ENCODE measurements around the gene TAOK1. TPM values are rescaled to one million over a fixed set of nuclear protein-coding genes. Genes with fewer than 3 reads are reported as not detected.

TAOK1 gene
- polyA plus RNA-seq, 12 donors, result 31.2 to 40.7 (median 35.1) TPM; not detected in 1

DNA sequence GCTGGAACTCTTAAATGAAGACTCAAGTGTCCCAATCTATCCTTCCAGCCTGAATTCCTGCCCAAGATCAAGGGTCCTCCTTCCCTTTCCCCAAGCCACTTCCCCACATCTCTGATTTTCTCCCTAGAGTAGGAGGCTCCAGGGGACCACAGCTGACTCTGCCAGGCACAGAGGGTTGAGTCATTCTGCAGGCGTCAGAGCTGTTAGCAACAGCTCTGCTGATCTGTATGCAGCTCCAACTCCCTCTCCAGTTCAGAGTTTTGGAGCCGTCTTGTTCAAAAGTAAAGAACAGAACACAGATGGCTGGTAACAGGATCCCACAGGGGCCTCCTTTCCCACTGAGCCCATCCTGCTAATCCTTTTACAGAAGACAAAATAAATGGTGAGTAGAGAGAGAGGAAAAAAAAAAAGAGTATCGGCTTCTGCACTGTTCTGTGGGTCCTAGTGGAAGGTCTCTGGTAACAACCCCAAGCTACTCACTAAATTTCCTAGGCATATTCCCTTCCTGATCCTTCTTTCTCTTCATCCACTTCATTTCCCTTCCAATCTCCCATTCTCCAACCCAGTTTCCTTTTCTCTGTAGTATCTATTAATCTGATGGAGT is 13.4 kb upstream of the TAOK1 start:
- peak; percentile 17 for DNase-seq

DNA sequence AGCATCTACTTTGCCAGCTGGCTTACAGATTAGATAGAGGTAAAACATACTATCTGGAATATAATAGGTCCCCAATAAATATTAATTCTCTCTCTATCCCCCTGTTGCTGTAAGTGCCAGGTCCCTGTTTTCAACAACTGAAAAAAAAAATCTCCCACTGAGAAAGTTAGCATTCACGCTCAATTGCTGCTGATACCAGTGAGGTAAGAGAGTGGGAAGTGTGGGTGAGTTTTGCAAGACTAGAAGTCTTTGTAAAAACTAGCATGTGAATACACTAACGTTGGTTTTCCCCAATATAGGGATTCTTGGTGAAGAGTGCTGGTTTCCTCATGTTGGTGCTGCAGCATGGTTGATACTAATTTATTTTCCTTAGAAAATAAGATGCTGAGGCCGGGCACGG is 11.7 kb upstream of the TAOK1 start:
- DNase-seq, result no peak

DNA sequence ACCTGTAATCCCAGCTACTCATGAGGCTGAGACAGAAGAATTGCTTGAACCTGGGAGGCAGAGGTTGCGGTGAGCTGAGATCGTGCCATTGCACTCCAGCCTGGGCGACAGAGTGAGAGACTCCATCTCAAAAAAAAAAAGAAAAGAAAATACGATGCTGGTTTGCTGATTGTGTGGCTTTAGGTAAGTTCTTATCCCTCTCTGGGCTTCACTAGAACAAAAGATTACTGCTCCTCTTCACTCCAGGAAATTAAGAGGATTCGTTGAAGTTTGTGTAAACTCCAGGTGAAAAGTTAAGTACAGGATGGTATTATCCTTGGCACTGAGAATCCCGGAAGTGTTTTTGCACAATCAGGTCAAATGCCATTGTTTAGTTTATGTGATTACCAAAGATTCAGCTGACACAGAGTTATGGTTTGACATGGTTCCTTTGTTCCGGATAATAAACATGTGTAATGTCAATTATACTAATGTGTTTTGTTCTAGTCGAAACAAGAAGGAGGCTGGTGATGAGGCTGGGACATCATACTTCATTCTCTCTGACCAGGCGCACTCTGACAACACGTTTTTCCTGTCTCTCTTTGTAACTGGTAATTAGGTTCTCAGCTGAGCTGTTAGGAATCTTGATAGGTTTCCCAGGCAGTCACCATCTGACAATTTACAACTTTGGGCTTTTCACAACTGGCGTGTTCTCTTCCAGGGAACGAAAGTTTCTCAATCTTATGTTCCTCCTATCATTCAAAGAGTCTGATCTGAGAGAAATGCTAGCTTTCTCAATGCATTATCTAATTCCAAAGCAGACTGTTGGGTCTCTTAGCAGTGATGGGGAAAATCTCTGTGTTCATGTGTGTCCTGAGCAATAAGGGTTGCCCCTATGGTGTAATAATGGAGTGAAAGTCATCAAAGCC is 10.8 kb upstream of the TAOK1 start:
- no peak for DNase-seq

DNA sequence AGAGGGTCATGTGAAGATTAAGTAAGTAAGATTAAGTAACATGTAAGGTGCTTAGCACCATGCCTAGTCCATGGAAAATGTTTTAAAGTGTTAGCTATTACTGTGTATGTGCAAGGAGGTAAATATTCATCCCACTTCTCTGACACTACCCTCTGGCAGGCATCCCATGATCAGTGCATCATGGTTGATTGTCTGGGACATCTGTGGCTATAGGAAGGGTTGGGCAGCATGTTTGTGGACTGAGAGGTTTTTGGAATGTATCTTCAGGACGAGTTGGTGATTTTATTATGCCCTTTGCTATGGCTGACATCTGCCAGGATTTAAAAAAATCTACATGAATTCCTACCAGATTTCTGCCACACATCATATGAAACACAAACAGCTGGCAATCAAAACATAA is 6.5 kb upstream of the TAOK1 start:
- no peak for DNase-seq

DNA sequence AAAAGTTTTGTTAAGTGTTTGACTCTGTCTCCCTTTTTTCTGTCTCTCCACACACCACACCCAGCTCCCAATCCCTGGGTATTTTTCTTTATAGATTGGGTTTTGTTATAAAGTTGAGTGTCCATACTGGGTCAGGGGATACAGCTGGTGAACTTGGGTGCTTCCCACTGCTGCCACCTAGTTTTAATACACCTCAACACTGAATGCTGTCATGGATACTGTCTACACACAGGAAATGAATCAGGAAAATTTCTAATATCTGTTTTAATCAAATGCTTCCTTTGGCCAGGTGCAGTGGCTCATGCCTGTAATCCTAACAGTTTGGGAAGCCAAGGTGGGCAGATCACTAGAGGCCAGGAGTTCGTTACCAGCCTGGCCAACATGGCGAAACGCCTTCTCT is 5.3 kb upstream of the TAOK1 start:
- DNase-seq, result no peak

DNA sequence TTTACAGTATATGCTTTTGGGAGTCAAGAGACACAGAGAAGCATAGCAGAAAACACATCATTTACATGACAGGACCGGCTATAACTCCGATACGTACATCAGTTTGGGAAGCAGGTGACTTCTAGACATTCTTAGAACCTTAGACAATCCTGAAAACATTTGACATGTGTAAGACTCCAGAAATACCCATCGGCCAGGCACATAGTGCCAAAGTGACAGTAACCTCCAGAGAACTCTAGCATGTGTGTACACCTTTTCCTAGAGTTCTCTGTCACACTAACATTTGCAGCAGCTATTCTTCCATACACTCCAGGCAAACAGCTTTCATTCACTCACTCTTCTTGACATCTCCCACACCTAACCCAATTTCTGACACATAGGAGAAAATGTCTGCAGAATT is 3.4 kb upstream of the TAOK1 start:
- no peak for DNase-seq

DNA sequence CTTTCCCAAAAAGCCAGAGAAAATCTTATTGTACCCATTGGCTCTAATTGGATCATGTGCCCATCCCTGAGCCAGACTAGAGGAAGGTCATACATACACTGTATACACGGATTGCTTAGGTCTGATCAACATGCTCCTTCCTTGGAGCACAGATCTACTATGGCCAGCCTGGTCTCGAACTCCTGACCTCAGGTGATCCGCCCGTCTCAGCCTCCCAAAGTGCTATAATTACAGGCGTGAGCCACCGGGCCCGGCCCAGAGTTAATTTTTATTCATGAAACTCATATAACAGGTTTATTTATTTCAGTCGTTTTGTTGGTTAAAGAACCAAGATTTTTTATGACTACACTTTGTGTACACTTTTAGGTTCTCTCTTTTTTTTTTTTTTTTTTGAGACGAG is 1.2 kb upstream of the TAOK1 start:
- DNase-seq, result no peak

DNA sequence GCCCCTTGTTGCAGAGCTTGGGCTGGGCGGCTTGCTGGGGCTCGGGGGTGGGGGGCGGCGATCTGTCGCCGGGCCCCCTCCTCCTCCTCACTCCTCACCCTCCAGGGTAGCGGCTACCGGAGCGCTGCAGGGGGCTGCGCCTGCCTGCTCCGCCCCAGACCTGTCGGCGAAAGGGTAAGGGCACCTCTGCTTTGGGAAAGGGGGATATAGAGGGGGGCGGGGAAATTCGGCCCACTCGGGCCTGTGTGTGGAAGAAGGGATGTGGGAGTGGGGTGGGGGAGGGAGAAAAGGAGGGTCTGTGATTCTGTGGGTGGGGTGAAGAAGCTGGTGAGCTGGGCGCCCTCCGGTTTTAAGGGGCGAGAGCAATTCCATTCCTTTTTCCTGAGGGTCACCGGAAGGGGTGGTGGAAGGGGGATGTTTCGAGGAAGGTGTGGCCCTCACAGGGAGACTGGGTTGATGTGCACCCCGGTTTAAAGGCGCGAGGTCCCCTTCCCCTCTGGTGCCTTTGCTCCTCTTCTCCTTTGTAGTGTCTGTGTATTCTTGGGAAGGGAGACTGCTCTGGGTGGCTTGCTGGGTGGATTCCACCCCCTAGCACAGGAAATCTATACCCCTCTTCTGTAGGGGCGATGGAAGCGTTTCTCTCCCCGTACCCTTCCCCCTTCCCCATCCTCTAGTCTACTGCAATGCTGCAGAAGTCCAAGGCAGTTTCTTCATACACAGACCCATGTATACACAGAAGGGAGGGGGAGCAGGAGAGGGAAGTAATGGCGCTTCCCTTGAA is 878 bp downstream of the TAOK1 start:
- peak; percentile 24 for DNase-seq

DNA sequence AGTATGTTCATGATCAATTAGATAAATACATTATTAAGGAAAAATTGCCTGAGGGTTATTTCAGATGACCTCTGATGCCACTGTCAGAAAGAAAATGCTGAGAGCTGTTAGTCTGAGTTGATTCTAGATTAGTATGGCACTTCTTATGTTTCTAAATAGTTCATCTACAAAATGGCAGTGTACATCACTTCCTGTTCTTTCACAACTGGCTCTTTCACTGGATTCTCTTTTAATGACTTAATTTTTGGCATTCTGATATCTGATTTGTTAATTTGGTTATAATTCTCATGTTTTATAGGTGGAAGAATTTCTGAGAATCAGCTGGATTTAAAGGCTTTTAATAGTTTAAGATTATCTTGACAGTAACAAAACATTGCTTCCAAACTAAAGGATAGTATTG is 3.3 kb downstream of the TAOK1 start:
- no peak for DNase-seq

DNA sequence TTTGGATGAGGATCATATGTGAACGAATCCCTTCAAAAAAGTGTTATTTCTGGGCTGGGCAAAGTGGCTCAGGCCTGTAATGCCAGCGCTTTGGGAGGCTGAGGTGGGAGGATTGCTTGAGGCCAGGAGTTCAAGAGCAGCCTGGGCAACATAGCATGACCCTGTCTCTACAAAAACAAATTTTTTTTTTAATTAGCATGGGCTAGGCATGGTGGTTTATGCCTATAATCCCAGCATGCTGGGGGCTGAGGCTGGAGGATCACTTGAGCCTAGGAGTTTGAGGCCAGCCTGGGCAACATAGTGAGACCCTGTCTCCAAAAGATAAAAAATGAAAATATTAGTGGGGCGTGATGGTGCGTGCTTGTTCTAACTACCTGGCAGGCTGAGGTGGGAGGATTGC is 4.6 kb downstream of the TAOK1 start:
- DNase-seq, result no peak

DNA sequence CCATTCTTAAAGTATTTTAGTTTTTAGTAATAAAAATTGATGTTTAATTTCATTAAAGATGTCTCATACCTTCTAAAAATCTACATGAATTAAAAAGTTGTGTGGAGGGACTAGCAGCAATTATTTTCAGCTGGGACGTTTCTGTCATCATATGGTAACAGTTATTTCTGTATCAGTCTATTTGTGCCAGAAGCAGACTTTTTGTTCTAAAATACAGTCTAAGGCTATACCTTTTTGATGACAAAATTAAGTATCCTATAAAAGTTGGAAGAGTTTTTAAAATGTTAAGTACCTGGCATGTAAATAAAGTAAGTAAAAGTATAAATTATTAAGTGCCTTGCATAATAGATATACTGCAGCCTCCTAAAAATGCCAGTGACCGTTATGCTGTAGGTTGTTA is 5.9 kb downstream of the TAOK1 start:
- DNase-seq, result no peak

DNA sequence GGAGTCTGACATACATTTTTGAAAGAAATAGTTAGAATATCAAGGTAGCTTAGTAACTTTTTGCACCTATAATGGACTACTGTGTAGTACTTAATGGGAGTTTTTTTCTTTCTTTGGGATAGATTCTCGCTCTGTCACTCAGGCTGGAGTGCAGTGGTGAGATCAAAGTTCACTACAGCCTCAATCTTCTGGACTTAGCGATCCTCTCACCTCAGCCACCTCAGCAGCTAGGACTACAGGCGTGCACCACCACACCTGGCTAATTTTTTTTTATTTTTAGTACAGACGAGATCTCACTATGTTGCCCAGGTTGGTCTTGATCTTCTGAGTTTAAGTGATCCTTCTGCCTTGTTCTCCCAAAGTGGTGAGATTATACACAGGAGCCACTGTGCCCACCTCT is 9.5 kb downstream of the TAOK1 start:
- no peak for DNase-seq

DNA sequence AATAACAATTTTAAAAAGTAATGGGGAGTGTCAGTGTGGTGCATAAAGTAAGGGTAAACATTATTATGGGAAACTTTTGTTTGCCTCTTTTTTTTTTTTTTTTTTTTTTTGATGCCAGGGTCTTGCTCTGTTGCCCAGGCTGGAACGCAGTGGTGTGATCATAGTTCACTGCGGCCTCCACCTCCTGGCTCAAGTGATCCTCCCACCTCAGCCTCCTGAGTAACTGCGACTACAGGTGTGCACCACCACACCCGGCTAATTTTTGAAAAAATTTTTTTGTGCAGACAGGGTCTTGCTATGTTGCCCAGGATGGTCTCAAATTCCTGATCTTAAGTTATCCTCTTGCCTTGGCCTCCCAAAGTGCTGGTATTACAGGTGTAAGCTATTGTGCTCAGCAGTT is 10.7 kb downstream of the TAOK1 start:
- no peak for DNase-seq

DNA sequence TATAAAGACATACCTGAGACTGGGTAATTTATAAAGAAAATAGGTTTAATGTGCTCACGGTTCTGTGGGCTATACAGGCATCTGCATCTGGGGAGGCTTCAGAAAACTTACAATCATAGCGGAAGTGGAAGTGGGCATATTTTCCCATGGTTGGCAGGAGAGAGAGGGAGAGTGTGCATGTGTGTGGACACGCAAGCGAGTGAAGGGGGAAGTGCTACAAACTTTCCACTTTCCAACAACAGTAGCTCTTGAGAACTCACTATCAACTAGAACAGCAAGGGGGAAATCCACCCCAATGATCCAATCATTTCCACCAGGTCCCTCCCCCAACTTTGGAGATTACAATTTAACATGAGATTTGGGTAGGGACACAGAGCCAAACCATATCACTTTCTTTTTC is 11.1 kb downstream of the TAOK1 start:
- DNase-seq, result no peak

DNA sequence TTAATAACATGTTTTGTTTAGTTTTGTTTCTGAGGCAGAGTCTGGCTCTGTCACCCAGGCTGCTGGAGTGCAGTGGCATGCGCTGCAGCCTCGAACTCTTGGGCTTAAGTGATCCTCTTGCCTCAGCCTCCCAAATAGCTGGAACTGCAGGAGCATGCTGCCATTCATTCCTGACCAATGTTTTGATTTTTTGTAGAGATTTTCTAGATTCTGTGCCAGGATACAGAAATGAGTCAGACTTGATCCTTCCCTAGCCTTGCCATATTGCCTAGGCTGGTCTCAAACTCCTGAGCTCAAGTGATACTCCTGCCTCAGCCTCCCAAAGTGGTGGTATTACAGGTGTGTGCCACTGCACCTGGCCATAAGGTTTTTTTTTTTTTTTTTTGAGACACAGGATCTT is 17.7 kb downstream of the TAOK1 start:
- no peak for DNase-seq

DNA sequence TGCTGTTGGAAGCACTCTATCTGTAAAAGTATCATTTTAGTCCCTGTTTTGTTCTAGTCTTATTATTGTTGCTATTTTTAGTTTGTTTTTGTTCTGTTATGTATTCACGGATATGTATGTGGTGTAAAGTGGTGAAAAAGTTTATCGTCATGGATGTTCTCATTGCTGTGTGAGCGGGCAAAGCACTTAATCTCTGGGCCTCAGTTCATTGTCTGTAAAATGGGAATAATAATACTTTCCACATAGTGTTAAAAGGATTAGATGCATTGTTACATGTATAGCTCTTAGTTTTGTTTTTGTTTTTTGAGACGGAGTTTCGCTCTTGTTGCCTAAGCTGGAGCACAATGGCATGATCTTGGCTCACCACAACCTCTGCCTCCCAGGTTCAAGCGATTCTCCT is 19.8 kb downstream of the TAOK1 start:
- DNase-seq, result no peak

DNA sequence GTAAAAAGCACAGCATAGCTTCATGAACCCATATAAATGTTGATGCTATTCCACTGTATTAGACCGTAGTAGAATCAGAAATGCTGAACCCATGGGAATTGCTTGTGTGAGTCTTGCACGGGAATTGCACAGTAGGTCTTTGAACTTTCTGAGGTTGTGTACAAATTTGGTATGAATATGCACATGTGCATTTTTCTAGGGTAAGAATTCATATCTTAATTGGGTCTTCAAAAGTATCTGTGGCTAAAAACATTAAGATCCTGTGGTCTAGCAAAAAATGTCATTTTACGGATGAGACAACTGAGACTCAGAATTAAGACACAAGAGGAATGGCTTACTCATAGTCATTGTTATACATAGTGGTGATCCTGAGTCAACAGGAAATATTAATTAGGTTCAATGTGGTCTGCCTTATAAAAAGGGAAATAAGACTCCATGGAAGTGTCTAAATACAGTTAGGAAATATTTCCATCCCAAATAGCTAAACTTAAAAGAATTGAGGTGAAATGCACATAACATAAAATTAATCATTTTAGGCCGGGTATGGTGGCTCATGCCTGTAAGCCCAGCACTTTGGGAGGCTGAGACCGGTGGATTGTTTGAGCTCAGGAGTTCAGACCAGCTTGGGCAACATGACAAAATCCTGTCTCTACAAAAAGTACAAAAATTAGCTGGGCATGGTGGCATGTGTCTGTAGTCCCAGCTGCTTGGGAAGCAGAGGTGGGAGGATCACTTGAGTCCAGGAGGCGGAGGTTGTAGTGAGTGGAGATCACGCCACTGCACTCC is 22.8 kb downstream of the TAOK1 start:
- DNase-seq, result no peak

DNA sequence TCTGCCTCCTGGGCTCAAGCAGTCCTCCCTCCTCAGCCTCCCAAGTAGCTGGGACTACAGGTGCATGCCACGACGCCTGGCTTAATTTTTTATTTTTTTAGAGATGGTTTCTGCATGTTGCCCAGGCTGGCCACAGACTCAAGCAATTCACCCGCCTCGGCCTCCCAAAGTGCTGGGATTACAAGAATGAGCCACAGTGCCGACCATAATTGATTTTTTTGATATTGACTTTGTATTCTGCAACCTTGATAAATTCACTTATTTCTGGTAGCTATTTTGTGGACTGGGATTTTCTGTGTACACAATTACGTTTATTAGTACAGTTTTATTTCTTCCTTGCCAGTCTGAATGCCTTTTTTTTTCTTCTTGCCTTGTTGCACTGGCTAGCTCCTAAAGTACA is 30.0 kb downstream of the TAOK1 start:
- no peak for DNase-seq

DNA sequence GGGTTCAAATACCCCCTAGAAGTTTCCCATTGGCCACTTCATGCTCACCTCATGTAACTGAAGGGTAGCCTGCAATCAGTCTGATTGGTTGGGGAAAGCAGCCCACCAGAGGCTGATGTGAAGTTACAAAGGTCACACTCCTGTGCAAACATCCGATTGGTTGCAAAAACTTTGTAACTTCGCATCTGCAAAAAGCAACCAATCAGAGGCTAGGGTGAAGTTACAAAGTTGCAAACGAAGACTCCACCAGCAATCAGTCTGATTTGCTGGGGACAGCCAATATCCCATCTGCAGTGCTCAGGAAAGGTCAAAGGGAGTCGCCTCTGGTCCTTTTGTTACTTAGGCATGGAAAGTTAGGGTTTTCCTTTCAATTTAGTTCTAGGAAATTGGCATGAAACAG is 40.1 kb downstream of the TAOK1 start:
- DNase-seq, result no peak

DNA sequence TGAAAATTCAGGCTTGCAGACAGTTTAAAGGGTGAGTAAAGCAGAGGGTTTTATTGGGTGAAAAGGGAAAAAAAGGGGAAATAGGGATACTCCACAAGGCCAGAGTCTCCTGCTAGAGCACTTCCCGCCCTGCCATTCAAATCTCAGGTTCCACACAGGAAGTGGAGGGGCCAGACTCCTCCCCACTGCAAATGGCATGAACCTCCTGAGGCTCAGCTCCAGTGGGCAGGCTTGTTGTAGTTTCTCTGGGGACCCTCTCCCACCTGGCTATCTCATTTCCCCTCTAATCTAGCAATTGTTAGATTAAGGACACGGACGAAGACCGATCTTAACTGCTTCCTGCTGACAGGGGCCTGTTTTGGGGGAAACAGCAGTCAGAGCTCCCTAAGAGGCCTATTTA is 43.4 kb downstream of the TAOK1 start:
- peak; percentile 6 for DNase-seq

DNA sequence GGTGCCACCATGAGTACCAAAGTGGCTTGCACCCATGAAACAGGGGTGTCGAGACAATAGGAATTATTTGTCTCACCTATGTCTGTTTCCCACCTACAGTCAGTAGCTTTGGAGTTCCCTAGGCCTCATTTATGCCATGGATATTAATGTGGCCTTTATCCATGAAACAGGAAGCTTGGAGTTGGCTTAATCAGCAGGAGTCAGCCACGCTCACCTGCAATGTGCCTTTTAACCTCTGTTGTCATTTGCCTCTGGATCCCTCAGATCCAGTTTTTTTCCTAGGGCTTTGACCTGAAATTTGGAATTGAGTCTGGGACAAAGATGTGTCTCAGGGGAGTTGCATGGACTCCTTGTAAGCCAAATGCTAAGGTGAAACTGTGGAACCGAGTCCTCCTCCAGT is 44.4 kb downstream of the TAOK1 start:
- DNase-seq, result no peak

DNA sequence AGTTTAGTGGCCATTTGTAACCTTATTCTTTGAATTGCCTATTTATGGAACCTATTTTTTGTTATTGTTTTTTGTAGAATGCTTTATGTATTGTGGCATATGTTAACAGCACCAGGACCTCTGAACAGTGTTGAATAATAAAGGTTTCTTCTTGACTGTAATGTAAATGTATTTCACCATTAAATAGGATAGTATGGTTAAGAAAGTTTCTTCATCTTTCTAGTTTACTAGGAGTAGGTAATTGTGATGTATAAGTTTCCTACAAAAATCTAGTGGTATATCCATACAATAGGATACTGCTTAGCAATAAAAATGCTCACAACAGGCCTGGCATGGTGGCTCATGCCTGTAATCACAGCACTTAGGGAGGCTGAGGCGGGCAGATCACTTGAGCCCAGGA is 52.3 kb downstream of the TAOK1 start:
- DNase-seq, result no peak
